ENCODE data around the gene FAM171A2.
A peak's percentile ranks its signal among the peaks of the same experiment; 100 is the strongest.

Gene FAM171A2

DNA sequence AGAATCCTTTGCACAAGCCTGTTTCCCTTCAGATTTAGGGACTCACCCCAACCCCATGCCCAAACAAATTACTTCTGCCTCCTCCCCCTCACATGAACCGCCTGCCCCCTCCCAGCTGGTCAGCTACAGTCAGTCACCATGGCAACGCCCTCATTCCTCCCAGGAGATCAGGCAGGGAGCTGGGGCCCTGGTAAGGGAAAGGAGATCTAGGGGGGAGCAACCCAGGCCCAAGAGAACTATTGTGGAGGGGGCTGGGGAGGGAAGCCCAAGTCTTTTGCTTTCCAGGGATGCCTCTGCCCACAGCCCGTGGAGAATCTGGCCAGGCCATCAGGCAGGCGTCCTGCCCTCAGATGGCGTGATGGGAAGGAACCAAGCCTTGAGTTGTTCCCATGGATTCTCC lies 2.8 kb downstream of the FAM171A2 start:
- no peak for TF ChIP-seq GATA1 (IDR thresholded peaks at IDR 0.05; ENCODE audit: low read depth, low read length)
- no peak for TF ChIP-seq POLR2A (IDR thresholded peaks at IDR 0.05; ENCODE audit: low read length)
- no peak for DNase-seq

DNA sequence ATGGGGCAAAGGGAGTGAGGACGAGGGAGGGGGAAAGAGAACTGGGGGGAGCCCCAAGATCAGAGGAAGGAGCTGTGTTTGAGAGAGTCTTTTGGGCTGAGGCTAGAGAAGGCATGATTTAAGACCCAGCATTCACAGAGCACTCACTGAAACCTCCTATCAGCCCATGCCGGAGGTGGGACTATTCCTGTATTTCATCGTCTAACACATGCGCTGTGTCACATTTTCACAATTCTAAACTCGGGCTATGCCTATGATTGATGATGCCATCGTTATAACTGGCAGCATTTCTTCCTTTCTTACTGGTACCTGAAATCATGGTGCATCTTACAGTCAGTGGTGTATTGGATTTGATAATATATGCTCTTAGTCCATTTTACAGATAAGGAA lies 3.5 kb downstream of the FAM171A2 start:
- no peak for DNase-seq
- no peak for TF ChIP-seq POLR2A (IDR thresholded peaks at IDR 0.05; ENCODE audit: low read length)
- no peak for TF ChIP-seq GATA1 (IDR thresholded peaks at IDR 0.05; ENCODE audit: low read depth, low read length)

DNA sequence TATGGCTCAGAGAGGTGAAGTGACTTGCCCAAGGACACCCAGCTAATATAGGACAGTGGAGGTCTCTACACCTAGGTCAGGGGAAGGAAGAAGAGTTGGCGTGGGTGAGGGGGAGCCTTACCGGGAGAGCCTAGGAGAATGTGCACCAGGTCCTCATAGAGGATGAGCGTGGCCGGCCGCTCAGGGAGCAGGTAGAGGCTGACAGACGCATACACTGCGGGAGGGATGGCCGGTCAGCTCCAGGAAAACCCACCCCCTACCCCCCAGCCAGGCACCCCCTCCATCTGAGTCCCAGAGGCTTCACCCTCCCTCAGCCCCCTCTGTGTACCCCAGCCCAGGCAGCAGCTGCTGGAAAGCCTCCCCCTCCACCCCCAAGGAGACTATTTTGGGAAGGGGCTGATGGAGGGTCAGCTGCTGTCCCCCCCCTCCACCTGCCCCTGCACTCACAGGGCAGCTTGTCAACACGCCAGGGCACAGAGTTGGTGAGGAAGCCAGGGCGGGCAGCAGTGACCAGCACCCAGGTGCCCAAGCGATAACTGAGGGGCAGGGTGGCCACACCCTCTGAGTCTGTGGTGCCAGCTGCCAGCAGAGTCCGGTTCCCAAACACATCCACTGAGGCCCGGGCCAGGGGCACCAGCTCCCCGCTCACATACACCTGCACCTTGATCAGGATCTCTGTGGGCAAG lies 4.1 kb downstream of the FAM171A2 start:
- DNase-seq = no peak
- TF ChIP-seq POLR2A (IDR thresholded peaks at IDR 0.05; ENCODE audit: low read length) (no peak), GATA1 (IDR thresholded peaks at IDR 0.05; ENCODE audit: low read depth, low read length) (no peak)

DNA sequence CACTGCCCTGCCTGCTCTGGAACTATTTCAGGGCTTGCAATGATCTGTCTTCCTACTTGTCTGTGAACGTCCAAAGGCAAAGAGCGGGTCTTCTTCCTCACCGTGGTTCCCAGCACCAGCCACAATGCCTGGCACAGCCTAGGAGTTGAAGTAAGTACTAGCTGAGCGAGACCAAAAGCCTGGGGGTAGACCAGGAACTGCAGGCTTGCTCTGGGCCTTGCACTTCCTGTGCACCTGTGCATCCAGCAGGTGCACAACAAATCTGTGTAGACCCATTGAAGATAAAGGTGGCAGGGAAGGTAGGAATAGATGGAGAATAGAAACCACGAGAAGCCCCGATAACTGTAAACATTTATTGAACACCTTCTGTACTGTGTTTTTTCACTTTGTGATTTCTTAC lies 4.6 kb downstream of the FAM171A2 start:
- no peak for DNase-seq
- no peak for TF ChIP-seq GATA1 (IDR thresholded peaks at IDR 0.05; ENCODE audit: low read depth, low read length)
- TF ChIP-seq POLR2A (IDR thresholded peaks at IDR 0.05; ENCODE audit: low read length) = no peak

DNA sequence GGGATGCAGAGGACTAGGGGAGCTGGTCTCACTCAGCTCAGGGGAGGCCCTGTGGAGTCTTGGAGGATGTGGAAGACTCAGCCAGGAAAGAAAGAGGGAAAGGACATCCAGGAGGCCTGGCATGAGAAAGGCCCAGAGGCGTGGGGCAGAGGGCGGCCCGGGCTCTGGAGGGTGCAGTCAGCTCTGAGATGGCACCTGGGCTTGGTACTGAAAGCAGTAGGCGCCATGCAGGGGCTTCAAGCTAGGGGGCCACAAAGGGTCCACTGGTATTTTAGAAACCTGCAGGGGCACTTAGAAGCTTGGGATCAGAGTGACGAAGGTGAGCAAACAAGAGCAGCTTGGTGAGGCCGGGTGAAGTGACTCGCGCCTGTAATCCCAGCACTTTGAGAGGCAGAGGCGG lies 5.6 kb downstream of the FAM171A2 start:
- no peak for DNase-seq
- no peak for TF ChIP-seq GATA1 (IDR thresholded peaks at IDR 0.05; ENCODE audit: low read depth, low read length)
- TF ChIP-seq POLR2A (IDR thresholded peaks at IDR 0.05; ENCODE audit: low read length) = no peak

DNA sequence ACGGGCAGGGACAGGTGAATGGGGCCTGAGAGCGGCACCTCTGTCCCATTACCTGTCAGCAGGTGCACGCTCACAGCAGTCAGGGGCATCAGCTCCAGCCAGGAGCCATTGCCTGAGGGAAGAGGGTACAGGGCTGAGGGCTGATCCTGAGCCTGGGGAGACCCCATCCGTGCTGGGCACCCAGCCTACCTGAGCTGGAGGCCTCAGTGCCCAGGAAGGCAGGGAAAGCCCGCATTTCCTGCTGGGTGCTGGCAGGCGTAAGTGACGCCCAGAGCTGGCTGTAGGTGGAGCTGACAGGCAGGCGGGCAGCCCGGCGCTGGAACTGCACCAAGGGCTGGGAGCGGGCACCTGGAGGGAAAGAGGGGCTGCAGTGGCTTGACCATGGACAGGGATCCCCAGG lies 7.4 kb downstream of the FAM171A2 start:
- TF ChIP-seq POLR2A (IDR thresholded peaks at IDR 0.05; ENCODE audit: low read length) (no peak), GATA1 (IDR thresholded peaks at IDR 0.05; ENCODE audit: low read depth, low read length) (no peak)
- DNase-seq = no peak

DNA sequence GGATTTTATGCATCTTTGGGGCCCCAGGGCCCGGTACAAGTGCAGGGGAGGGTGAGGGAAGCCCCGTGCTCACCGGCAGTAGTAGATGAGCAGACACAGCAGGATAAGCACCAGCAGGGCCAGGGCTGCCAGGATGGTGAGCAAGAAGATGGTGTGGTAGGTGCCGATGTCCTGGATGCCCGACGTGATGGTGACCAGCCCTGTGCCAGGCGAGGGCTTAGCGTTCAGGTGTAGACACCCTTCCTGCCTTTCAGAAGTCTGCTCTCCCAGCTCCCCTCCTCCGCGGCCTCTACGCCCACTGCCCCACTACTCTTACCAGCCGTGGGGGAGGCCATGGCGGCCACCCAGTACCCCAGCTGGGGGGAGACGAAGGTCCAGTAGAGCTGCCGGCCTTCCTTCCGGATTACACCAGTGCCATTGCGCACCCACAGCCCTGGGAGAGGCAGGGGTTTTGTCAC lies 8.0 kb downstream of the FAM171A2 start:
- no peak for TF ChIP-seq GATA1 (IDR thresholded peaks at IDR 0.05; ENCODE audit: low read depth, low read length)
- no peak for TF ChIP-seq POLR2A (IDR thresholded peaks at IDR 0.05; ENCODE audit: low read length)
- DNase-seq = no peak

DNA sequence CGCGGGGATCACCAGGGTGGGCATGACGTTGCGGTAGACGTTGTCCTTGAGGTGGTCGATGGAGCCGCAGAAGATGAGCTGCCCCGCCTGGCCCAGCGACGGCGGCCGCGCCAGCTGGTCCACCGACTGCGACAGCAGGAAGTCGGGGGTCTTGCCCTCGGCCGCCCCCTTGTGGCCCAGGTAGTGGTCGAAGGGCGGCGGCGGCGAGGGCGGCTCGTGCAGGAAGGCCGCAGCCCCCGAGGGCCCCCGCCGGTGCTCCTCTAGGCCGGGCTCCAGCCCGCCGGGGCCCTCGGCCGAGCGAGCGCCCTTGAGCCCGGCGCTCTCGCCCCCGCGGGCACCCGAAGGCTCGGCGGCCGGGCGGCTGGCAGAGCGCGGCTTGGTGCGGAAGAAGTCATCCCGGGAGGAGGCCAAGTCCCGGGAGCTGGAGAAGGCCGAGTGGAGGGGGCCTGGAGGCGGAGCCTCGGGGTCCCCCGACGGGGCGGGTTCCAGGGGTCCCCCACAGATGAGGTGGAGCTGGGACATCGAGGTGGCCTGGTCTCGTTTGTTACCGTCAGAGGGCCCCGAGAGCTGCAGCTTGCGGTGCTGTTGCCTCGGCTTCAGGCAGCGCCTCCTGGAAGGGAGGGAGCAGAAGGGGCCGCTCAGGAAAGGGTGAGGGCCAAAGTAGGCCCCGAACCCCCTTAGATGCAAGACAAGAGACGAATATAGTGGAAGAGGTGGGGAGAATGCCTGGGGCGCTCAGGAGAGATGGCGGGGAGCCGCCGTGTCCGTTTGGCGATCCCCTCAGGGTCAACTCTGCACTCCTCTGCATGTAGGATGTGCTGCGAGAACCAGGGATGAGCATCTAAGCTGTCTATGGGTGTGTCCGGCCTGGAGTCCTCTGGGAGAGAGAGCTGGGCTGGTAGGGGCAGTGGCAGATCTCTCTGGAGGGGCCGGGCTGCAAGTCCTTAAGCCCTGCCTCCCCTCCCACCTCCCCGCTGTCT lies 8.8 kb downstream of the FAM171A2 start:
- TF ChIP-seq GATA1 (IDR thresholded peaks at IDR 0.05; ENCODE audit: low read depth, low read length) (no peak), POLR2A (IDR thresholded peaks at IDR 0.05; ENCODE audit: low read length) (no peak)
- peak; percentile 71 to 80 for DNase-seq

DNA sequence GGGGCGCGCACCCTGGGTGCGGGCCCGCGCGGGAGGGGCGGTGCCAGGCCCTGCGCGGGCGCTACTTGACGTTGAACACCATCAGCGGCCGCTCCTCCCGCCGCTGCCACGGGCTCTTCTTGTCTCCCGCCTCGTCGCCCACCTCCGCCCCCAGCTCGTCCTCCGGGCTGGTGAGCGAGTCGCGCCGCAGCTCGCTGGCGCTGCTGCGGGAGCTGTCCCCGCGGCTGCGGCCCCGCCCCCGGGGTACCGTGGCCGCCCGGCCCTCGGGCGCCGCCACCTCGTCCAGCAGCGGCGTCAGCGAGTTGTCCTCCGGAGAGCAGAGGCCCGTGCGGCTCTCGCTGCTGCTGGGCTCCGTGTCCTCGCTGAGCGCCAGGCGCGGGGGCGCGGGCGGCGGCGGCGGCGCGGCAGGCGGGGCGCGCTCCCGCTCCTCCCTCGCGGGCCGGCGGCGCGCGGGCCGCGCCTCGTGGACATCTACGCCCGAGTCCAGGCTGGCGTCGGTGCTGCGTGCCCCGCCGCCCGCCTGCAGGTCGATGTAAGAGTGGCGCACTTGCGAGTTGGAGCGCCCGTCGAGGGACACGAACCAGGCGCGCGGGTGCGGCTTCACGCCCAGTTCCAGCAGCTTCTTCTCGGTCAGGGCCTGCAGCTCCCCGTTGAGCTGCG lies 9.9 kb downstream of the FAM171A2 start:
- DNase-seq = peak; percentile 61
- no peak for TF ChIP-seq GATA1 (IDR thresholded peaks at IDR 0.05; ENCODE audit: low read depth, low read length)
- no peak for TF ChIP-seq POLR2A (IDR thresholded peaks at IDR 0.05; ENCODE audit: low read length)

DNA sequence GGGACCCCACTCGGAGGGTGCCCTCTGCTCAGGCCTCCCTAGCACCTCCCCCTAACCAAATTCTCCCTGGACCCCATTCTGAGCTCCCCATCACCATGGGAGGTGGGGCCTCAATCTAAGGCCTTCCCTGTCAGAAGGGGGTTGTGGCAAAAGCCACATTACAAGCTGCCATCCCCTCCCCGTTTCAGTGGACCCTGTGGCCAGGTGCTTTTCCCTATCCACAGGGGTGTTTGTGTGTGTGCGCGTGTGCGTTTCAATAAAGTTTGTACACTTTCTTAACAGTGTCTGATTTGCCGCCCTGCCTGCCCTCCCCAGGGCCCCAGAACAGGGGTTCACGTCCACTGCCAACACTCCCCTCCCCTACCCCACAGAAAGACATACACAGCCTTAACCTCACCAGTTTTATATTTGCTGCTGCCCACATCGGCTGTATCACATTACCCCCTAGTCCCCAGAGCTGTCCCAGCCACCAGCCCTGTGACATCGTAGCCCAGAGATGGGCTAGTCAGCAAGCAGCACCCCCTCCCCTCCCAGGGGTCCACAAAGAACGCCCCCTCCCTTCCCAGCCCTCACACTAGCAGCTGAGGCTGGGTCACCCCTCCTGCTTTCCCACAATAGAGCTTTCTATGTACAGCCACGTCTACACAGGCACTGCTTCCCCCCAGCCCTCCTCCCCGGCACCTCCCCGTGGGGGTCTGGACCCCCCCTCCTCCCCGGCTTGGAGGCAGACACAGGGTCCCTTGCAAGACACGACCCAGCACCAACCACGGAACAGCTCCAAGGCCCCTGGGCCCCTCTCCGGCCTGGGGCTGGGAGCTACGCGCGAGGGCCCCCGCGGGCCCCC lies 10.6 kb downstream of the FAM171A2 start:
- no peak for DNase-seq
- TF ChIP-seq GATA1 (IDR thresholded peaks at IDR 0.05; ENCODE audit: low read depth, low read length) (no peak), POLR2A (IDR thresholded peaks at IDR 0.05; ENCODE audit: low read length) (no peak)

DNA sequence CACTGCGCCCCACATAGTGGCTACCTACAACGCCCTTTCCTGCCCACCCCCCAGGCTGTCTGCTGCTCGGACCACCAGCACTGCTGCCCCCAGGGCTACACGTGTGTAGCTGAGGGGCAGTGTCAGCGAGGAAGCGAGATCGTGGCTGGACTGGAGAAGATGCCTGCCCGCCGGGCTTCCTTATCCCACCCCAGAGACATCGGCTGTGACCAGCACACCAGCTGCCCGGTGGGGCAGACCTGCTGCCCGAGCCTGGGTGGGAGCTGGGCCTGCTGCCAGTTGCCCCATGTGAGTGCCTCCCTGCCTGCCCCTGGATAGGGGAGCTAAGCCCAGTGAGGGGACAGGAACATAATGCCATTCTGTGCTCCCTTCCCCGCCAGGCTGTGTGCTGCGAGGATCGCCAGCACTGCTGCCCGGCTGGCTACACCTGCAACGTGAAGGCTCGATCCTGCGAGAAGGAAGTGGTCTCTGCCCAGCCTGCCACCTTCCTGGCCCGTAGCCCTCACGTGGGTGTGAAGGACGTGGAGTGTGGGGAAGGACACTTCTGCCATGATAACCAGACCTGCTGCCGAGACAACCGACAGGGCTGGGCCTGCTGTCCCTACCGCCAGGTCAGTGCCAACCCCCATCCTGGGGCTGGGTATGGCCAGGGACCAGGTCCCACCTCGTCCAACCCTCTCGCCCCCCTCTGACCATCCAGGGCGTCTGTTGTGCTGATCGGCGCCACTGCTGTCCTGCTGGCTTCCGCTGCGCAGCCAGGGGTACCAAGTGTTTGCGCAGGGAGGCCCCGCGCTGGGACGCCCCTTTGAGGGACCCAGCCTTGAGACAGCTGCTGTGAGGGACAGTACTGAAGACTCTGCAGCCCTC lies 11.5 kb downstream of the FAM171A2 start:
- TF ChIP-seq GATA1 (IDR thresholded peaks at IDR 0.05; ENCODE audit: low read depth, low read length) (no peak), POLR2A (IDR thresholded peaks at IDR 0.05; ENCODE audit: low read length) (no peak)
- DNase-seq = no peak

DNA sequence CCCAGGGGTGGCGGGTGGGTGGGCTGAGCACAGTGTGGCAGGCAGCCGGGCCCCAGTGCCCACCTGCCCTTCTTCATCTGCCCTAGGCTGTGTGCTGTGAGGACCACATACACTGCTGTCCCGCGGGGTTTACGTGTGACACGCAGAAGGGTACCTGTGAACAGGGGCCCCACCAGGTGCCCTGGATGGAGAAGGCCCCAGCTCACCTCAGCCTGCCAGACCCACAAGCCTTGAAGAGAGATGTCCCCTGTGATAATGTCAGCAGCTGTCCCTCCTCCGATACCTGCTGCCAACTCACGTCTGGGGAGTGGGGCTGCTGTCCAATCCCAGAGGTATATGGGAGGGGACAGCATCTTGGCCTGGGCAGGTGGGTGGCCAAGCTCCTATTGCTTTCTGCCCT lies 12.2 kb downstream of the FAM171A2 start:
- TF ChIP-seq POLR2A (IDR thresholded peaks at IDR 0.05; ENCODE audit: low read length) = no peak
- TF ChIP-seq GATA1 (IDR thresholded peaks at IDR 0.05; ENCODE audit: low read depth, low read length) = no peak
- DNase-seq = no peak
